GM15510 (cell line): ENCODE results near the gene SFXN4.

Experiments used
- POLR2A ChIP-seq: IDR thresholded peaks from 3 replicates; pipeline ENCODE4 v1.6.1; 2011; ENCODE audit warnings: borderline replicate concordance; ENCODE audit not compliant: insufficient read length; ENCODE audit errors: extremely low read depth

The SFXN4 gene

GRCh38 chr10:119166564-119166963 is 1.1 kb upstream of the SFXN4 start:
- TF ChIP-seq POLR2A: no peak

- no peak for TF ChIP-seq POLR2A
These were observed 595 bp upstream of the SFXN4 start for GRCh38 chr10:119166118-119166500.

- no peak for TF ChIP-seq POLR2A
These were observed 2.9 kb downstream of the SFXN4 start for GRCh38 chr10:119162452-119163092.

- TF ChIP-seq POLR2A: no peak
These were observed 3.6 kb downstream of the SFXN4 start for GRCh38 chr10:119161680-119162451.

- no peak for TF ChIP-seq POLR2A
These were observed 6.2 kb downstream of the SFXN4 start for GRCh38 chr10:119159332-119159731.

GRCh38 chr10:119153661-119154060 is 11.9 kb downstream of the SFXN4 start:
- no peak for TF ChIP-seq POLR2A

GRCh38 chr10:119153041-119153440 is 12.5 kb downstream of the SFXN4 start:
- no peak for TF ChIP-seq POLR2A

GRCh38 chr10:119149729-119150128 is 15.8 kb downstream of the SFXN4 start:
- TF ChIP-seq POLR2A: no peak

- TF ChIP-seq POLR2A: no peak
These were observed 16.4 kb downstream of the SFXN4 start for GRCh38 chr10:119149157-119149556.

GRCh38 chr10:119143657-119144056 is 21.9 kb downstream of the SFXN4 start:
- TF ChIP-seq POLR2A: no peak

GRCh38 chr10:119140603-119141245 is 24.8 kb downstream of the SFXN4 start:
- TF ChIP-seq POLR2A: no peak

GRCh38 chr10:119139464-119140067 is 25.9 kb downstream of the SFXN4 start:
- no peak for TF ChIP-seq POLR2A

GRCh38 chr10:119138346-119139306 is 26.9 kb downstream of the SFXN4 start:
- no peak for TF ChIP-seq POLR2A

GRCh38 chr10:119136084-119136483 is 29.4 kb downstream of the SFXN4 start:
- no peak for TF ChIP-seq POLR2A
